Fibroblast of villous mesenchyme (primary cell): ENCODE data around the gene SP2. TPM values are rescaled to one million over a fixed set of nuclear protein-coding genes. Genes with fewer than 3 reads are reported as not detected.

Source experiments
- DNase-seq: peaks from one replicate; pipeline ENCODE4 v3.0.0-alpha.2; 2010; ENCODE audit warnings: low read depth
- H3K4me3 ChIP-seq: 2 replicates; pipeline ENCODE4 v1.5.1; 2011; ENCODE audit warnings: low read depth, mild to moderate bottlenecking, low read length
- total RNA-seq: library from RNA; depleted of rRNA; stranded (reverse); fragments of >200 nt; gene quantifications from 2 replicates; pipeline ENCODE4 v1.2.3, GENCODE V29; 2012
- TF ChIP-seq, protein P1 (sequence below): IDR thresholded peaks from 2 replicates; pipeline ENCODE4 v1.5.1; 2012; ENCODE audit warnings: low read depth, mild to moderate bottlenecking, low read length; ENCODE audit not compliant: insufficient read depth

Gene SP2
- total RNA-seq, 1 donor, result 2.2 TPM

DNA sequence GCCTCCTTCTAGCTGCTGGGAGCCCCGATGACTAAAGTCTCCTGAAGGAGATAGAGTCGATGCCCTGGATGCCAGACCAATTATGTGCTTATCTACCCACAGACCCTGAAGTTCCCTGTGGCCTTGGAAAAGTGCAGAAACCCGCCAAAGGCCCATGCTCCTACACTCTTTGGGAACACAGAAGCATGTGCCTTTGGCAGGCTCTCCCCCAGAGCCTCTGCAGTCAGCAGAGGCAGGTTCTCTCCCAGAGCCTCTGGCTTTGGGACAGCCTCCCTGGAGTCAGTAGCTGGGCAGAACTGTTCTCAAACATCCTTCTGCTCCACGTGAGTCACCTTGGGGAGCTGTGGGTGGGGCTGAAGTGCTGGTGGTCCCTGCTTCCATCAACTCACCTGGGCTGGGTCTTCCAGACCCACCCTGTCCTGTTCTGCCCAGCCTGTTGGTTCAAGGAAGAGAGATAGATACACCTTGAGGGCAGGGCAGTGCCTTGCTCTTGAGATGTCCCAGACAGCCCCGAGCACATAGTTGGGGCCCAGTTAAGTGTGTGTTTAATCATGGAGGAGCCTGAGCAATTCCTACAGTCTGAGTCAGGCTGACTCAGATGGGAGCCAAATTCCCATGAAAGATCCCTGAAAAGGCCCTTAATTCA is 71.7 kb downstream of the SP2 start:
- peak; percentile 70 for DNase-seq
- TF ChIP-seq, protein P1, sequence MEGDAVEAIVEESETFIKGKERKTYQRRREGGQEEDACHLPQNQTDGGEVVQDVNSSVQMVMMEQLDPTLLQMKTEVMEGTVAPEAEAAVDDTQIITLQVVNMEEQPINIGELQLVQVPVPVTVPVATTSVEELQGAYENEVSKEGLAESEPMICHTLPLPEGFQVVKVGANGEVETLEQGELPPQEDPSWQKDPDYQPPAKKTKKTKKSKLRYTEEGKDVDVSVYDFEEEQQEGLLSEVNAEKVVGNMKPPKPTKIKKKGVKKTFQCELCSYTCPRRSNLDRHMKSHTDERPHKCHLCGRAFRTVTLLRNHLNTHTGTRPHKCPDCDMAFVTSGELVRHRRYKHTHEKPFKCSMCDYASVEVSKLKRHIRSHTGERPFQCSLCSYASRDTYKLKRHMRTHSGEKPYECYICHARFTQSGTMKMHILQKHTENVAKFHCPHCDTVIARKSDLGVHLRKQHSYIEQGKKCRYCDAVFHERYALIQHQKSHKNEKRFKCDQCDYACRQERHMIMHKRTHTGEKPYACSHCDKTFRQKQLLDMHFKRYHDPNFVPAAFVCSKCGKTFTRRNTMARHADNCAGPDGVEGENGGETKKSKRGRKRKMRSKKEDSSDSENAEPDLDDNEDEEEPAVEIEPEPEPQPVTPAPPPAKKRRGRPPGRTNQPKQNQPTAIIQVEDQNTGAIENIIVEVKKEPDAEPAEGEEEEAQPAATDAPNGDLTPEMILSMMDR, result no peak
- no peak overlapping the region for H3K4me3 ChIP-seq

DNA sequence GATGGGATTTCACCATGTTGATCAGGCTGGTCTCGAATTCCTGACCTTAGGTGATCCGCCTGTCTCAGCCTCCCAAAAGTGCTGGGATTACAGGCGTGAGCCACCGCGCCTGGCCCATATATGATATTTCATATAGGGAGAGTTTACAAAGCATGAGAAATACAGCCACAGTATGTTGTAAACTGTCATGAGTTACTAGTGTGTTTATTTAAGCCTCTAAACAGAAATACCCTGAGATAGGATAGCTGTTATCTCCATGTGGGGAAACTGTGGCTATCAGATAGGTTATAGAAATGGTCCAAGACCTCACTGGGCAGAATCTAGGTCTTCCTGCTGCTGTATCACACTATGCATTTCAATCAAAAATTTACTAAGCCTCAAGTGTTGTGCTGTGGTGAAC is 72.8 kb downstream of the SP2 start:
- DNase-seq, result peak; percentile 93

DNA sequence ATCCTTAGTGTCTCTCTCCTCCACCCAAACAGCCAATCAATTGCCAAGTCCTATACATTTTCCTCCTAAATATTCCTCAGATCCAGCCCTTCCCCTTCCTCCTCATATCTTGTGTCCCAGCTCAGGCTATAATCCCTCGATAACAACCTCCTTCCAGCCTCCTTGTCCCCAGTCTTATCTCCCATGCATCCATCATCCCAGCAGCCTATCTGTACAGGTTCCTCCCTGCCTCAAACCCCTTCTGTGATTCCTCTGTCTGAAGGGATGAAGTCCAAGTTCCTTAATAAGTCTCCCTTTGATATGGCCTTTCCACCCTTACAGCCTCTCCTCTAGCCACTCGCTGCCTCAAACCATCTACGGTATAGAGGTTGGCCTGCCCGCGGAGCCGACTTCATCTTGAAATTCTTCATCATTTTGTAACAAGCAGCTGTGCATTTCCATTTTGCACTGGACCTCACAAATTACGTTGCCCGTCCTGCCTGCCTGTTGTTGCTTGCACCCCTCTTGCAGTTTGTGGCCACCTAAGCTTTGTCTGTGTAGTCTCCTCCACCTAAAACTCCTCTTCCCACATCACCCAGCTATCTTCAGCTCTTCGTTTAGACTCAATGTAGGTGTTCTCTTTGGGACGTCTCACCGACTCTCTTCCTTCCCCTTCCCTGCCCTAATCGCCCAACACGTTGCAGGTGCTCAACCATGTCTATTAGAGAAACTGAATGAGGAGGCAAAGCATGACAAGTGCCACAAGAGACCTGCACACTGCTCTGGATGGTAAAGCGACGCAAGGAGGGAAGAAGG is 74.1 kb downstream of the SP2 start:
- no peak for DNase-seq
- TF ChIP-seq, protein P1, result no peak
- H3K4me3 ChIP-seq, result peak overlapping the region; percentile 43

More for the DNA sequence above, 72.8 kb downstream of the SP2 start:
- TF ChIP-seq, protein P1, result no peak
- no peak overlapping the region for H3K4me3 ChIP-seq

DNA sequence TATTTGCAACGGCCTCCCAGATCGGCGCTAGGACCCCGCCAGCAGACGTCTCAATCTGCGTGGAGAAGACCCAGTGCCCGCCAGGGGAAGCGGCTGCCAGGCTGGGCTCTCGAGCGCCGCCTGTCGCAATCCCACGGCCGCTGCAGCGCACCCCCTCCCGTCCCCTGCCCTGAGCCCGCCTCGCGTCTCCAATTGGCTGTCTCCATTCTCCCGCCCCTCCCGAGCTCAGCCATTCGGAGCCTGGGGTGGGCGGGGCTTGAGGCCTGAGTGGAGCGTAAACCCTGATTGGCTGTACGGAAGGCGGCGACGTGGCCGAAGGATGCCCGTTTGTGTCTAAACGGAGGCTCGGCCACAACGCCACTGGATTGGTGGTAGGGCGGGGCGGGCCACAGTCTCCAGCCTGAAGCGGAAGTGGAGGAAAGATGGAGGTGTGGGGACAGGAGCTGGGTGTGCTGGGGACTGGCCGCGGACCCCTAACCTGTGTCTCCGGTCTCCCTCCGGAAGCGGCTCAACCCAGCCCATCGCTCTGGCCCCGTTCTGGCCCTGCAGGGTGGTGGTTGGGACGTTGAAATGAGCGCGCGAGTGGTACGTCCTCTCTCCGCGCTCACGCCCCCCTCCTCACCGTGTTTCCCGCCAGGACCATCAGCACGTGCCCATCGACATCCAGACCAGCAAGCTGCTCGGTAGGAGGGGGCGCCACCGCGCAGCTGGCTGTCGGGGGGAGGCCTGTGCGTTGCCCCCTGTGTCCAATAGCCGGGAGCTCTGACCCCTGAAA is 74.9 kb downstream of the SP2 start, which contains the start of gene CDK5RAP3:
Gene CDK5RAP3, plus strand, starts transcription at position 389 of the 775 bp plus-strand sequence. Its CDS starts 34 bp downstream, at position 423.
- TF ChIP-seq, protein P1, result peak; percentile 89
- DNase-seq, result peak; percentile 99
- peak within 1 kb of the TSS; percentile 97 for H3K4me3 ChIP-seq

DNA sequence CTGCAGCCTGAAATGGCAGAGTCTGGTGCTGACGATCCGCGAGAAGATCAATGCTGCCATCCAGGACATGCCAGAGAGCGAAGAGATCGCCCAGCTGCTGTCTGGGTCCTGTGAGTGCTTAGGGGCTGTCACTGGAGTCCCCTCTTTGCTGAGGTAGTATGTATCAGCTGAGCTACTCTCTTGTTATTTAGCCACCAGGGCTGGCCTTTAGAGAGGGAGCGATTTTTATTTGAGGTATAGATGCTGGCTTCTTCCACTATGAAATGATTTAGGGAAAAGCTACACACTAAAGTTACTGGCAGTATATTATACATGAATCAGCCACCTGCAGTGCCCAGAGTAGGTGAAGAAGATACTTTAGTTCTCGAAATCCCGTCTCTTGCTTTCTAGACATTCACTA is 77.5 kb downstream of the SP2 start:
- TF ChIP-seq, protein P1, result no peak
- DNase-seq, result no peak

DNA sequence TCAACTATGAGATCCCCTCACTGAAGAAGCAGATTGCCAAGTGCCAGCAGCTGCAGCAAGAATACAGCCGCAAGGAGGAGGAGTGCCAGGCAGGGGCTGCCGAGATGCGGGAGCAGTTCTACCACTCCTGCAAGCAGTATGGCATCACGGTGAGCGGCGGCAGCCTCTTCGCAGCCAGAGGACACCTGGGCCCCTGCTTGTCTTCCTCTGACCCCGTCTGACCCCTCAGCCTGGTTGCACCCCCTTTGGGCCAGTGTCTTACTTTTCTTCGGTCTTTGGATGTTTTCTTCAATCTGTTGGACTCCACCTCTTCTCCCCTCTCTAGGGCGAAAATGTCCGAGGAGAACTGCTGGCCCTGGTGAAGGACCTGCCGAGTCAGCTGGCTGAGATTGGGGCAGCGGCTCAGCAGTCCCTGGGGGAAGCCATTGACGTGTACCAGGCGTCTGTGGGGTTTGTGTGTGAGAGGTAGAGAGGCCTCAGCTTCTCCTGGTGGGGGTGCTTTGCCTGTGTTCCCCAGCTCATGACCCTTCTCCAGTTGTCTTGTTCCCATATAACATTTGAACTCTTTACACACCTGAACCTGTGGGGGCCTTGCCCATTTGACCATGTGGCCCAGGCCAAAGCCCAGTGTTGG is 79.3 kb downstream of the SP2 start:
- TF ChIP-seq, protein P1, result no peak
- H3K4me3 ChIP-seq, result no peak overlapping the region
- no peak for DNase-seq

More for the DNA sequence above, 77.5 kb downstream of the SP2 start:
- H3K4me3 ChIP-seq, result no peak overlapping the region
